SHP77 treated with DMSO at 0.1 percent for 48 hours (cell line): ENCODE measurements around the gene NCR2.
A peak's percentile ranks its signal among the peaks of the same experiment; 100 is the strongest.

ENCODE experiments used
- DNase-seq: peaks from one replicate; lab custom pipeline; 2025; lab: John Stamatoyannopoulos, UW

The NCR2 gene

GRCh38 chr6:41359617-41360313 lies 24.4 kb downstream of the NCR2 start:
- DNase-seq: no peak

- DNase-seq: no peak
These were observed 24.9 kb downstream of the NCR2 start for GRCh38 chr6:41360314-41360685.

GRCh38 chr6:41366150-41366549 lies 30.7 kb downstream of the NCR2 start:
- no peak for DNase-seq

- no peak for DNase-seq
These were observed 31.7 kb downstream of the NCR2 start for GRCh38 chr6:41367061-41367460.

- peak; percentile 41 for DNase-seq
These were observed 32.3 kb downstream of the NCR2 start for GRCh38 chr6:41367700-41368099.

GRCh38 chr6:41370488-41371111 lies 35.2 kb downstream of the NCR2 start:
- DNase-seq: no peak

GRCh38 chr6:41371461-41371991 lies 36.1 kb downstream of the NCR2 start:
- DNase-seq: no peak

GRCh38 chr6:41371992-41372831 lies 36.8 kb downstream of the NCR2 start:
- no peak for DNase-seq

- no peak for DNase-seq
These were observed 37.6 kb downstream of the NCR2 start for GRCh38 chr6:41372832-41373626.

- DNase-seq: no peak
These were observed 38.2 kb downstream of the NCR2 start for GRCh38 chr6:41373627-41373918.

GRCh38 chr6:41373919-41374617 lies 38.7 kb downstream of the NCR2 start:
- no peak for DNase-seq

GRCh38 chr6:41374618-41375590 lies 39.5 kb downstream of the NCR2 start:
- DNase-seq: no peak

GRCh38 chr6:41375598-41376151 lies 40.3 kb downstream of the NCR2 start:
- DNase-seq: no peak

GRCh38 chr6:41376176-41376575 lies 40.8 kb downstream of the NCR2 start:
- DNase-seq: no peak

- no peak for DNase-seq
These were observed 41.7 kb downstream of the NCR2 start for GRCh38 chr6:41377071-41377470.

GRCh38 chr6:41379306-41379705 lies 43.9 kb downstream of the NCR2 start:
- DNase-seq: no peak

GRCh38 chr6:41386594-41386993 lies 51.2 kb downstream of the NCR2 start:
- no peak for DNase-seq

- no peak for DNase-seq
These were observed 56.8 kb downstream of the NCR2 start for GRCh38 chr6:41392246-41392645.

GRCh38 chr6:41396335-41396734 lies 60.9 kb downstream of the NCR2 start:
- no peak for DNase-seq

- no peak for DNase-seq
These were observed 64.0 kb downstream of the NCR2 start for GRCh38 chr6:41399424-41399823.
